ENCODE results near the gene COLQ.

DNA sequence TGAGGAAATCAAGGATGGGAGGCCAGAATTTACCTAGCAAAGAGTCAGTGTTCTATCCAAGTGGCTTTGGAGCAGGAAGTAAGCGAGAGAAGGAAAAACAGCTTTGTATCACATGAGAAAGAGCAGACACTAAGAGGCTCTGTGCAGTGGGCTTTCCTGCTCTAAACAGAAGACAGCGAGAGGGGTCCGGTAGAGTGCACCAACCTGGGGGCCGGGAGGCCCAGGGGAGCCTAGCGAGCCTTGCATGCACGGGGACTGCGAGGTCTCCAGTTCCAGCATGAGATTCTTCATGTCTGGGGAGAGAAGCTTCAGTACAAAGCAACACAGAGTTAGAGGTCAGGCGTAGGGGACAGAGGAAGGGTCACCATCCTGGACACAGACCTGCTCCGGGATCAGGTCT is 33.5 kb downstream of the COLQ start:
- no peak for TF ChIP-seq TCF7L2 (IDR thresholded peaks at IDR 0.05; ENCODE audit: low read depth, low read length)
- TF ChIP-seq, protein P1, sequence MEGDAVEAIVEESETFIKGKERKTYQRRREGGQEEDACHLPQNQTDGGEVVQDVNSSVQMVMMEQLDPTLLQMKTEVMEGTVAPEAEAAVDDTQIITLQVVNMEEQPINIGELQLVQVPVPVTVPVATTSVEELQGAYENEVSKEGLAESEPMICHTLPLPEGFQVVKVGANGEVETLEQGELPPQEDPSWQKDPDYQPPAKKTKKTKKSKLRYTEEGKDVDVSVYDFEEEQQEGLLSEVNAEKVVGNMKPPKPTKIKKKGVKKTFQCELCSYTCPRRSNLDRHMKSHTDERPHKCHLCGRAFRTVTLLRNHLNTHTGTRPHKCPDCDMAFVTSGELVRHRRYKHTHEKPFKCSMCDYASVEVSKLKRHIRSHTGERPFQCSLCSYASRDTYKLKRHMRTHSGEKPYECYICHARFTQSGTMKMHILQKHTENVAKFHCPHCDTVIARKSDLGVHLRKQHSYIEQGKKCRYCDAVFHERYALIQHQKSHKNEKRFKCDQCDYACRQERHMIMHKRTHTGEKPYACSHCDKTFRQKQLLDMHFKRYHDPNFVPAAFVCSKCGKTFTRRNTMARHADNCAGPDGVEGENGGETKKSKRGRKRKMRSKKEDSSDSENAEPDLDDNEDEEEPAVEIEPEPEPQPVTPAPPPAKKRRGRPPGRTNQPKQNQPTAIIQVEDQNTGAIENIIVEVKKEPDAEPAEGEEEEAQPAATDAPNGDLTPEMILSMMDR (IDR thresholded peaks at IDR 0.05), result no peak
